ENCODE results near the gene NCAM2. TPM values are rescaled to one million over a fixed set of nuclear protein-coding genes. Genes with fewer than 3 reads are reported as not detected.

The NCAM2 gene
- total RNA-seq, 1 donor from 2014 or later = not detected

DNA sequence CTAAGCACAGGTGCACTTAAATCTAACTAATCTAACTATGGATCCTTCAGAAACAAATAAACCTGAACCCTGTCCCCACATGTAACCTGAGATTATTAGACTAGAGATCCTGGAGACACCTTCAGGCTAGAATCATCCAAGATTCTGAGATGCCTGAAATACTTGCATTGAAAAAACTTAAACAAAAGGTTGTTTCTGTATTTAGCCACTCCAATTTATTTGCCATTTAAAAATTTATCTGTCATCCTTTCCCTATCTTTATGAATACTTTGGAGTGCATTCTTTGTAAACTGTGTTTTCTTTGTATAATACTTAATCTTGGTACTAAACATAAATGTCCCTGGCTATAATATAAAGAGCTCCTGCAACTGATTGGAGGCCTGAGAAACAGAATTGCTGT is 270.7 kb downstream of the NCAM2 start:
- TF ChIP-seq CTCF (conservative IDR thresholded peaks at IDR 0.05; ENCODE audit: low read depth, low read length) = no peak
- H3K4me3 ChIP-seq (ENCODE audit: low read depth, low read length) = no peak overlapping the region
- no peak for DNase-seq (ENCODE audit: low read depth)

DNA sequence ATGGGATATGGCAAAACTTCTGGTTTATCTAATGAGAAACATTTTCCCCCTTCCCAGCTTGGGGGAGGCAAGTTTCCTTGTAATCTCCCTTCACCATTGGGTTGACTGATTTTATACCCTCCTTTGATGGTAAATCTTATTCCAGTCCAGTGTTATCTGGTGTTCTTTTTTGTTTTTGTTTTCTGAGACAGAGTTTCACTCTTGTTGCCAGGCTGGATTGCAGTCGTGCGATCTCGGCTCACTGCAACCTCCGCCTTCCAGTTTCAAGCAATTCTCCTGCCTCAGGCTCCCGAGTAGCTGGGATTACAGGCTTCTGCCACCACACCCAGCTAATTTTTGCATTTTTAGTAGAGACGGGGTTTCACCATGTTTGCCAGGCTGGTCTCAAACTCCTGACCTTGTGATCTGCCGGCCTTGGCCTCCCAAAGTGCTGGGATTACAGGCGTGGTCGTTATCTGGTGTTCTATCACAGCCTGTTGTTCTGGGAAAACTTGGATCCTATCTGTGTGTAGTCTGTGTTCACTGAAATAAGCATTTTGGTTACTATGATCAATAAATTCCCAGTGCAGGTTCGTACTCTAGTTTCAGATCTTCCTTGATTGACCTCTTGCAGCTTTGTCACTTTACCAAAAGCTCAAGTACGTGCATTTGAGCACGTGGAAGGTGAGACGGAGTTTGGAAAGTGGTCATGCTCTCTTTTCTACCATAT is 281.1 kb downstream of the NCAM2 start:
- DNase-seq (ENCODE audit: low read depth) = no peak
- no peak overlapping the region for H3K4me3 ChIP-seq (ENCODE audit: low read depth, low read length)
- TF ChIP-seq CTCF (conservative IDR thresholded peaks at IDR 0.05; ENCODE audit: low read depth, low read length) = no peak

DNA sequence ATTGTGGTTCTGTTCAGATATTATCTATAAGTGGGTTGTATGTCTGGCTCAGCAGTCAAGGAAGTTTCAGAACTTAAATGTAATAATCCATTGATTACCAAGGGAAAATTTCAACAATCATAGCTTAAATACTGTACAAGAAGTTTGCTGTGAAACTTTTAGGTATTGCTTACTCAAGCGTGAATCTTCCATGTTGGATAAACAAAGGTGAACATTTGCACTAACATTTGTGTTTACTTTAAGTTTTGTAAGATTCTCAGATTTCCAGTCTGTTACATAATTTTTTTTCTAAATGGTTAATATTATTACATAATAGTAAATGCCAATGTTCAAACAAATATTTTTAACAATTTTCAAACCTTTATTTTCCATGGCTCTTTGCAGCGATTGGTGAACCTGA is 285.6 kb downstream of the NCAM2 start:
- no peak for TF ChIP-seq CTCF (conservative IDR thresholded peaks at IDR 0.05; ENCODE audit: low read depth, low read length)
- H3K4me3 ChIP-seq (ENCODE audit: low read depth, low read length) = no peak overlapping the region
- DNase-seq (ENCODE audit: low read depth) = no peak

DNA sequence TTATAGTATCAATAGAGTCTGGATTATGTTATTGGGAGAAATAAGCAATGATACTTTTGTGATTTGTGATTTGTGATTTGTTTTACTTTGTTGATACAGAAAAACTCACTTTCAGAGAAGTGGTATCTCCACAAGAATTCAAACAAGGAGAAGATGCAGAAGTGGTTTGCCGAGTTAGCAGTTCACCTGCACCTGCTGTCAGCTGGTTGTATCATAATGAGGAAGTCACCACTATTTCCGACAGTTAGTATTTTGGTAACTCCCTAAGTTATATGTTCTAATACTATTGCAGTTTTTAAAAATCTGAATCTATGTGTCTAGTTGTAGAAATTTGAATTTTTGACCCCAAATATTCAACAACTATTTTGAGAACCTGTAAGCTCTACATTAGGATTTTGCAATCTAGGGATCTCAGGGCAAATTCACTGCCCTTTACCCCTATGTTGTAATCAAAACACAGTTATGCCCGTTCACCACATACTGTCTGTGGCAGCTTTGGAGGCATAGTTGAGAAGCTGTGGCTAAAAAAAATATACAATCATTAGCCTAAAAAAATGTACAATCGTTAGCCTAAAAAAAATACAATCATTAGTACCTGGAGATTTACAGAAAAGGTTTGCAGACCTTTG is 288.1 kb downstream of the NCAM2 start:
- TF ChIP-seq CTCF (conservative IDR thresholded peaks at IDR 0.05; ENCODE audit: low read depth, low read length) = no peak
- H3K4me3 ChIP-seq (ENCODE audit: low read depth, low read length) = no peak overlapping the region
- no peak for DNase-seq (ENCODE audit: low read depth)

GRCh38 chr21:21290751-21291150 is 292.5 kb downstream of the NCAM2 start:
- TF ChIP-seq CTCF (conservative IDR thresholded peaks at IDR 0.05; ENCODE audit: low read depth, low read length) = no peak
- H3K4me3 ChIP-seq (ENCODE audit: low read depth, low read length) = no peak overlapping the region
- no peak for DNase-seq (ENCODE audit: low read depth)

GRCh38 chr21:21291883-21292569 is 293.8 kb downstream of the NCAM2 start:
- DNase-seq (ENCODE audit: low read depth) = no peak
- TF ChIP-seq CTCF (conservative IDR thresholded peaks at IDR 0.05; ENCODE audit: low read depth, low read length) = no peak
- H3K4me3 ChIP-seq (ENCODE audit: low read depth, low read length) = no peak overlapping the region
